Naive thymus-derived CD8-positive, alpha-beta T cell (primary cell): ENCODE measurements around the gene POLR2I. TPM values are rescaled to one million over a fixed set of nuclear protein-coding genes. Genes with fewer than 3 reads are reported as not detected.
"Not testable (repeated sequence)": the region's sequence is repeated elsewhere in the genome, so short reads cannot be mapped to it uniquely, and the experiment has no call there.

Source experiments
- ATAC-seq, 2 donors: fragments of 150-1000 bp; cut with Tn5 transposase in 1 of 2; sonication (Bioruptor Pico), chemical (Tn5 transposase) in 1 of 2; 1 replicate in 1 of 2; 2 replicates in 1 of 2; pipeline ENCODE4 v1.10.0; 2021; ENCODE audit warnings: mild to moderate bottlenecking in 2 of 2, moderate library complexity in 2 of 2
- POLR2A ChIA-PET: fragments of 350-600 bp; sonication (Branson Sonifier 250); formaldehyde crosslinking; loops from one replicate; lab custom pipeline; 2021; ENCODE audit warnings: antibody characterized with exemption; lab: Charles Lee
- DNase-seq, 10 donors: peaks; one replicate each; pipeline versions ENCODE4 v3.0.0 to v3.0.0-alpha.2; 2020 to 2022
- H3K27ac Mint-ChIP-seq, 10 donors: one replicate each; pipeline ENCODE4 v1.8.0; 2020 to 2022; ENCODE audit warnings: mild to moderate bottlenecking in 10 of 10, mixed read lengths in 10 of 10, moderate library complexity in 4 of 10, inconsistent platforms in 1 of 10
- H3K27me3 Mint-ChIP-seq, 5 donors: one replicate each; pipeline ENCODE4 v1.8.0; 2021 to 2022; ENCODE audit warnings: mixed read lengths in 5 of 5
- H3K36me3 Mint-ChIP-seq, 3 donors: one replicate each; pipeline ENCODE4 v1.8.0; 2020 to 2022; ENCODE audit warnings: mixed read lengths in 3 of 3, mild to moderate bottlenecking in 2 of 3, inconsistent platforms in 1 of 3
- H3K4me1 Mint-ChIP-seq, 4 donors: one replicate each; pipeline ENCODE4 v1.8.0; 2021 to 2022; ENCODE audit warnings: mixed read lengths in 4 of 4
- H3K4me3 Mint-ChIP-seq, 10 donors: one replicate each; pipeline ENCODE4 v1.8.0; 2020 to 2022; ENCODE audit warnings: mild to moderate bottlenecking in 10 of 10, mixed read lengths in 10 of 10, moderate library complexity in 6 of 10, inconsistent platforms in 1 of 10
- H3K9me3 Mint-ChIP-seq, 9 donors: one replicate each; pipeline ENCODE4 v1.8.0; 2020 to 2022; ENCODE audit warnings: mixed read lengths in 9 of 9, mild to moderate bottlenecking in 3 of 9, inconsistent platforms in 1 of 9, moderate library complexity in 1 of 9
- polyA plus RNA-seq, 3 donors: library from polyadenylated mRNA; unstranded; fragments of 300-500 nt; fragmentation: Illumina TruSeq; gene quantifications; one replicate each; pipeline ENCODE4 v1.2.3, GENCODE V29; 2021
- total RNA-seq, 8 experiments: library from RNA in 2 of 8; stranded (reverse) in 2 of 8; gene quantifications; one replicate each; pipeline ENCODE4 v1.2.3 and lab custom pipeline; 2021 to 2026

The POLR2I gene
- total and polyA plus RNA-seq, 5 experiments from 2014 or later, result 37.2 to 168 (median 124) TPM

- H3K9me3 Mint-ChIP-seq, result not testable (repeated sequence)
These were observed 45.7 kb downstream of the POLR2I start for GRCh38 chr19:36068810-36069499.

GRCh38 chr19:36067681-36068080, 47.0 kb downstream of the POLR2I start:
- POLR2A ChIA-PET, result no interaction called here
- H3K4me1 Mint-ChIP-seq, result no peaks in the 10 kb centered on the region
- no peaks in the 10 kb centered on the region for H3K27me3 Mint-ChIP-seq
- H3K9me3 Mint-ChIP-seq, result no peaks in the 10 kb centered on the region
- H3K36me3 Mint-ChIP-seq, result peaks cover 0 to 7% (median 0%) of the 10 kb centered on the region in 3 donors
- no peak overlapping the region for H3K4me3 Mint-ChIP-seq
- ATAC-seq (no peak), DNase-seq (no peak)
- no peak overlapping the region for H3K27ac Mint-ChIP-seq

More at GRCh38 chr19:36068810-36069499, 45.7 kb downstream of the POLR2I start:
- H3K27me3 Mint-ChIP-seq, ATAC-seq, POLR2A ChIA-PET, H3K4me1 Mint-ChIP-seq, H3K27ac Mint-ChIP-seq, H3K36me3 Mint-ChIP-seq, DNase-seq, H3K4me3 Mint-ChIP-seq: not testable (repeated sequence)

GRCh38 chr19:36064826-36065225, 49.8 kb downstream of the POLR2I start:
- Mint-ChIP-seq H3K4me3 (no peak overlapping the region), H3K27me3 (no peaks in the 10 kb centered on the region), H3K4me1 (no peaks in the 10 kb centered on the region), H3K27ac (no peak overlapping the region), H3K9me3 (no peaks in the 10 kb centered on the region), H3K36me3 (peaks cover 0 to 3% (median 0%) of the 10 kb centered on the region in 3 donors)
- ATAC-seq (no peak), DNase-seq (no peak)
- POLR2A ChIA-PET, result no interaction called here

Other genes with a start within 250 kb of the POLR2I start
- not detected for gene APLP1, start 246.3 kb downstream of the POLR2I start, total RNA-seq
- not detected for gene APLP1, start 246.3 kb downstream of the POLR2I start, polyA plus RNA-seq
- 10 to 100 TPM; 42.7 to 48.7 TPM for gene NFKBID, start 214.3 kb downstream of the POLR2I start, total RNA-seq
- 1 to 10 TPM; 1.2 to 2.8 (median 2.5) TPM for gene NFKBID, start 214.3 kb downstream of the POLR2I start, polyA plus RNA-seq
- 10 to 100 TPM; 85.7 to 87.7 TPM for gene HCST, start 212.3 kb downstream of the POLR2I start, total RNA-seq
- gene HCST, start 212.3 kb downstream of the POLR2I start, polyA plus RNA-seq, result 1,000 to 10,000 TPM; 1,254 to 1,751 (median 1,469) TPM
- 1 to 10 TPM; 3.1 to 5.8 TPM for gene TYROBP, start 206.6 kb downstream of the POLR2I start, total RNA-seq
- gene TYROBP, start 206.6 kb downstream of the POLR2I start, polyA plus RNA-seq, result 10 to 100 TPM in 1 of 3 donors, 1 to 10 TPM in 2; 4.4 to 72.6 (median 5.6) TPM
- gene LRFN3, start 178.5 kb downstream of the POLR2I start, total RNA-seq, result 10 to 100 TPM; 11.2 to 11.4 TPM
- gene LRFN3, start 178.5 kb downstream of the POLR2I start, polyA plus RNA-seq, result 1 to 10 TPM in 2 of 3 donors, under 1 TPM in 1; 0.62 to 1.4 (median 1.1) TPM
- gene SDHAF1, start 119.7 kb downstream of the POLR2I start, total RNA-seq, result 10 to 100 TPM; 19.4 to 24.2 TPM
- 10 to 100 TPM; 31.9 to 50.9 (median 34.9) TPM for gene SDHAF1, start 119.7 kb downstream of the POLR2I start, polyA plus RNA-seq
- gene SYNE4, start 106.1 kb downstream of the POLR2I start, total RNA-seq, result 1 to 10 TPM; 3.5 to 4.7 TPM
- under 1 TPM in 1 of 3 donors, not detected in 2; 0.19 TPM for gene SYNE4, start 106.1 kb downstream of the POLR2I start, polyA plus RNA-seq
- 10 to 100 TPM; 58.1 to 65.5 TPM for gene ALKBH6, start 100.7 kb downstream of the POLR2I start, total RNA-seq
- 10 to 100 TPM; 18.7 to 25.6 (median 21.9) TPM for gene ALKBH6, start 100.7 kb downstream of the POLR2I start, polyA plus RNA-seq
- 1 to 10 TPM; 1.3 to 1.7 TPM for gene CLIP3, start 82.0 kb downstream of the POLR2I start, total RNA-seq
- 1 to 10 TPM in 2 of 3 donors, not detected in 1; 1.4 to 2.6 TPM for gene CLIP3, start 82.0 kb downstream of the POLR2I start, polyA plus RNA-seq
- 1 to 10 TPM; 3.6 to 4.6 TPM for gene THAP8, start 60.6 kb downstream of the POLR2I start, total RNA-seq
- gene THAP8, start 60.6 kb downstream of the POLR2I start, polyA plus RNA-seq, result 1 to 10 TPM; 2.4 to 7.2 (median 5.3) TPM
- gene WDR62, start 60.0 kb downstream of the POLR2I start, total RNA-seq, result 1 to 10 TPM; 2.0 to 2.5 TPM
- gene WDR62, start 60.0 kb downstream of the POLR2I start, polyA plus RNA-seq, result under 1 TPM in 2 of 3 donors, not detected in 1; 0.13 to 0.23 TPM
- gene OVOL3, start 3.7 kb downstream of the POLR2I start, total RNA-seq, result not detected
- not detected for gene OVOL3, start 3.7 kb downstream of the POLR2I start, polyA plus RNA-seq
- gene TBCB, start 593 bp upstream of the POLR2I start, total RNA-seq, result 100 to 1,000 TPM; 111 to 120 TPM
- gene TBCB, start 593 bp upstream of the POLR2I start, polyA plus RNA-seq, result 100 to 1,000 TPM; 169 to 208 (median 179) TPM
- gene CAPNS1, start 25.2 kb upstream of the POLR2I start, total RNA-seq, result 100 to 1,000 TPM; 228 to 239 TPM
- 100 to 1,000 TPM in 1 of 3 donors, 10 to 100 TPM in 2; 93.4 to 137 (median 100.0) TPM for gene CAPNS1, start 25.2 kb upstream of the POLR2I start, polyA plus RNA-seq
- gene COX7A1, start 37.6 kb upstream of the POLR2I start, total RNA-seq, result not detected
- gene COX7A1, start 37.6 kb upstream of the POLR2I start, polyA plus RNA-seq, result not detected
- 1 to 10 TPM; 7.2 to 9.4 TPM for gene ZNF565, start 99.8 kb upstream of the POLR2I start, total RNA-seq
- gene ZNF565, start 99.8 kb upstream of the POLR2I start, polyA plus RNA-seq, result 1 to 10 TPM; 1.7 to 4.8 (median 2.5) TPM
- gene ZNF146, start 100.2 kb upstream of the POLR2I start, total RNA-seq, result 10 to 100 TPM; 71.8 to 86.0 TPM
- gene ZNF146, start 100.2 kb upstream of the POLR2I start, polyA plus RNA-seq, result 10 to 100 TPM; 51.4 to 88.6 (median 67.9) TPM